ENCODE measurements around the gene AFAP1. TPM values are rescaled to one million over a fixed set of nuclear protein-coding genes. Genes with fewer than 3 reads are reported as not detected.

The AFAP1 gene
- total RNA-seq, 2 experiments from 2014 or later = not detected

- CTCF ChIA-PET (ENCODE audit: unreplicated experiment) = no interaction called here
- H4K20me1 ChIP-seq (ENCODE audit: insufficient read depth, low read length) = no peaks in the 10 kb centered on the region
- no TSS peak for BruUV-seq (replicated peaks)
- H2AFZ ChIP-seq (ENCODE audit: low read length) = no peak overlapping the region
- H3K9me3 ChIP-seq (ENCODE audit: low read length) = no peaks in the 10 kb centered on the region
- no peak overlapping the region for H3K4me2 ChIP-seq (ENCODE audit: low read length)
- POLR2A ChIA-PET = no interaction called here
- TF ChIP-seq EZH2phosphoT487 (IDR thresholded peaks at IDR 0.05; ENCODE audit: borderline replicate concordance, low read depth, low read length) (no peak), CTCF (conservative IDR thresholded peaks at IDR 0.05; ENCODE audit: low read length) (no peak)
- no peaks in the 10 kb centered on the region for H3K36me3 ChIP-seq (ENCODE audit: insufficient read depth, low read length)
- H3K27ac ChIP-seq (ENCODE audit: low read depth, low read length, poor library complexity, severe bottlenecking) = no peak overlapping the region
- DNase-seq (ENCODE audit: low spot score) = no peak
- no peaks in the 10 kb centered on the region for H3K4me1 ChIP-seq (ENCODE audit: insufficient read depth, low read length, poor library complexity, severe bottlenecking)
- no peaks in the 10 kb centered on the region for H3K79me2 ChIP-seq (ENCODE audit: insufficient read depth, low read depth, low read length)
- intact Hi-C loops (cut with micrococcal nuclease; ENCODE audit: unreplicated experiment) = no loop called here
- H3K9me2 ChIP-seq (ENCODE audit: insufficient read depth, low read length) = no peaks in the 10 kb centered on the region
- no peak overlapping the region for H3K4me3 ChIP-seq (ENCODE audit: low read depth, low read length, poor library complexity, severe bottlenecking)
These were observed 124.1 kb downstream of the AFAP1 start for GRCh38 chr4:7815562-7815961.

GRCh38 chr4:7814451-7814850, 125.2 kb downstream of the AFAP1 start:
- no peaks in the 10 kb centered on the region for H3K36me3 ChIP-seq (ENCODE audit: insufficient read depth, low read length)
- no peak overlapping the region for H2AFZ ChIP-seq (ENCODE audit: low read length)
- intact Hi-C loops (cut with micrococcal nuclease; ENCODE audit: unreplicated experiment) = no loop called here
- POLR2A ChIA-PET = no interaction called here
- CTCF ChIA-PET (ENCODE audit: unreplicated experiment) = no interaction called here
- no peaks in the 10 kb centered on the region for H3K9me3 ChIP-seq (ENCODE audit: low read length)
- H3K27ac ChIP-seq (ENCODE audit: low read depth, low read length, poor library complexity, severe bottlenecking) = no peak overlapping the region
- no peaks in the 10 kb centered on the region for H3K4me1 ChIP-seq (ENCODE audit: insufficient read depth, low read length, poor library complexity, severe bottlenecking)
- no peaks in the 10 kb centered on the region for H4K20me1 ChIP-seq (ENCODE audit: insufficient read depth, low read length)
- TF ChIP-seq EZH2phosphoT487 (IDR thresholded peaks at IDR 0.05; ENCODE audit: borderline replicate concordance, low read depth, low read length) (no peak), CTCF (conservative IDR thresholded peaks at IDR 0.05; ENCODE audit: low read length) (no peak)
- H3K4me2 ChIP-seq (ENCODE audit: low read length) = no peak overlapping the region
- H3K9me2 ChIP-seq (ENCODE audit: insufficient read depth, low read length) = no peaks in the 10 kb centered on the region
- H3K4me3 ChIP-seq (ENCODE audit: low read depth, low read length, poor library complexity, severe bottlenecking) = no peak overlapping the region
- H3K79me2 ChIP-seq (ENCODE audit: insufficient read depth, low read depth, low read length) = no peaks in the 10 kb centered on the region
- no TSS peak for BruUV-seq (replicated peaks)
- DNase-seq (ENCODE audit: low spot score) = no peak

GRCh38 chr4:7813674-7814073, 126.0 kb downstream of the AFAP1 start:
- CTCF ChIA-PET (ENCODE audit: unreplicated experiment) = no interaction called here
- POLR2A ChIA-PET = no interaction called here

More at GRCh38 chr4:7813674-7814073, 126.0 kb downstream of the AFAP1 start:
- no peak for DNase-seq (ENCODE audit: low spot score)
- no peaks in the 10 kb centered on the region for H3K79me2 ChIP-seq (ENCODE audit: insufficient read depth, low read depth, low read length)
- intact Hi-C loops (cut with micrococcal nuclease; ENCODE audit: unreplicated experiment) = no loop called here
- TF ChIP-seq CTCF (conservative IDR thresholded peaks at IDR 0.05; ENCODE audit: low read length) = no peak
- TF ChIP-seq EZH2phosphoT487 (IDR thresholded peaks at IDR 0.05; ENCODE audit: borderline replicate concordance, low read depth, low read length) = no peak
- no peak overlapping the region for H3K4me3 ChIP-seq (ENCODE audit: low read depth, low read length, poor library complexity, severe bottlenecking)
- no peaks in the 10 kb centered on the region for H3K9me2 ChIP-seq (ENCODE audit: insufficient read depth, low read length)
- BruUV-seq (replicated peaks) = no TSS peak
- H3K4me2 ChIP-seq (ENCODE audit: low read length) = no peak overlapping the region
- H3K4me1 ChIP-seq (ENCODE audit: insufficient read depth, low read length, poor library complexity, severe bottlenecking) = no peaks in the 10 kb centered on the region
- no peaks in the 10 kb centered on the region for H3K9me3 ChIP-seq (ENCODE audit: low read length)
- H3K36me3 ChIP-seq (ENCODE audit: insufficient read depth, low read length) = no peaks in the 10 kb centered on the region
- H4K20me1 ChIP-seq (ENCODE audit: insufficient read depth, low read length) = no peaks in the 10 kb centered on the region
- H2AFZ ChIP-seq (ENCODE audit: low read length) = no peak overlapping the region
- H3K27ac ChIP-seq (ENCODE audit: low read depth, low read length, poor library complexity, severe bottlenecking) = no peak overlapping the region
